ENCODE data around the gene GALNS. TPM values are rescaled to one million over a fixed set of nuclear protein-coding genes. Genes with fewer than 3 reads are reported as not detected.
A peak's percentile ranks its signal among the peaks of the same experiment; 100 is the strongest.

Gene GALNS
- total RNA-seq, 1 experiment from 2014 or later: 29.5 TPM

DNA sequence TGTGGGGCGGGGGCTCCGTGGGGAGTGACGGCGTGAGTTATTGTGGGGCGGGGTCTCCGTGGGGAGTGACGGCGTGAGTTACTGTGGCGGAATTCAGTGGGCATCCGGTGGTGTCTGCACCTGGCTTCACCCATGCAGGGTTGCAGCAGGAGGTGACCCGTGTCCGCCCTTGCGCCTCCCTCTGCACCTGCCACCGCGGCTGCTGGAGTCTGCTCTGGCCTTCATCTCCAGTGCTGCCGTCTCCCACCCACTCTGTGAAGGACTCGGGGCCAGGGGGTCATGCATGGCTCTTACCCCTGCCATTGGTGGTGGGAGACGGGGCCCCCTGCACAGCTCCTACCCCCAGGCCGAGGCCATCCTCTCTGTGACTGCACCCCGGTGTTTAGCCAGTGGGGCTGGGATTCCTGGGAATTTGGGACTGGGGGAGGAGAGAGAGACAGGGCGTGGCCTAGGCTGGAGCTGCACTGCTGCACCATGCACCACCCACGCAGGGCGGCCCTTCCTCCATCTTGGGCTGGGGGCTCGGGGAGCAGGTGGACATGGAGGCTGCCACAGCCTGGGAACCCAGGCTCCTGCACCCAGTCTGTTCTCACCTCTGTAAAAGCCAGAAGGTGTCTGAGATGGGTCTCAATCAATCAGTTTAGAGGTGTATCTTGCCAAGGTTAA, 11.0 kb upstream of the GALNS start (continued):
- TF ChIP-seq, protein P1, sequence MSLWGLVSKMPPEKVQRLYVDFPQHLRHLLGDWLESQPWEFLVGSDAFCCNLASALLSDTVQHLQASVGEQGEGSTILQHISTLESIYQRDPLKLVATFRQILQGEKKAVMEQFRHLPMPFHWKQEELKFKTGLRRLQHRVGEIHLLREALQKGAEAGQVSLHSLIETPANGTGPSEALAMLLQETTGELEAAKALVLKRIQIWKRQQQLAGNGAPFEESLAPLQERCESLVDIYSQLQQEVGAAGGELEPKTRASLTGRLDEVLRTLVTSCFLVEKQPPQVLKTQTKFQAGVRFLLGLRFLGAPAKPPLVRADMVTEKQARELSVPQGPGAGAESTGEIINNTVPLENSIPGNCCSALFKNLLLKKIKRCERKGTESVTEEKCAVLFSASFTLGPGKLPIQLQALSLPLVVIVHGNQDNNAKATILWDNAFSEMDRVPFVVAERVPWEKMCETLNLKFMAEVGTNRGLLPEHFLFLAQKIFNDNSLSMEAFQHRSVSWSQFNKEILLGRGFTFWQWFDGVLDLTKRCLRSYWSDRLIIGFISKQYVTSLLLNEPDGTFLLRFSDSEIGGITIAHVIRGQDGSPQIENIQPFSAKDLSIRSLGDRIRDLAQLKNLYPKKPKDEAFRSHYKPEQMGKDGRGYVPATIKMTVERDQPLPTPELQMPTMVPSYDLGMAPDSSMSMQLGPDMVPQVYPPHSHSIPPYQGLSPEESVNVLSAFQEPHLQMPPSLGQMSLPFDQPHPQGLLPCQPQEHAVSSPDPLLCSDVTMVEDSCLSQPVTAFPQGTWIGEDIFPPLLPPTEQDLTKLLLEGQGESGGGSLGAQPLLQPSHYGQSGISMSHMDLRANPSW (CRISPR knock-in tag; conservative IDR thresholded peaks at IDR 0.05; ENCODE audit: low read depth): no peak
- TF ChIP-seq, protein P2, sequence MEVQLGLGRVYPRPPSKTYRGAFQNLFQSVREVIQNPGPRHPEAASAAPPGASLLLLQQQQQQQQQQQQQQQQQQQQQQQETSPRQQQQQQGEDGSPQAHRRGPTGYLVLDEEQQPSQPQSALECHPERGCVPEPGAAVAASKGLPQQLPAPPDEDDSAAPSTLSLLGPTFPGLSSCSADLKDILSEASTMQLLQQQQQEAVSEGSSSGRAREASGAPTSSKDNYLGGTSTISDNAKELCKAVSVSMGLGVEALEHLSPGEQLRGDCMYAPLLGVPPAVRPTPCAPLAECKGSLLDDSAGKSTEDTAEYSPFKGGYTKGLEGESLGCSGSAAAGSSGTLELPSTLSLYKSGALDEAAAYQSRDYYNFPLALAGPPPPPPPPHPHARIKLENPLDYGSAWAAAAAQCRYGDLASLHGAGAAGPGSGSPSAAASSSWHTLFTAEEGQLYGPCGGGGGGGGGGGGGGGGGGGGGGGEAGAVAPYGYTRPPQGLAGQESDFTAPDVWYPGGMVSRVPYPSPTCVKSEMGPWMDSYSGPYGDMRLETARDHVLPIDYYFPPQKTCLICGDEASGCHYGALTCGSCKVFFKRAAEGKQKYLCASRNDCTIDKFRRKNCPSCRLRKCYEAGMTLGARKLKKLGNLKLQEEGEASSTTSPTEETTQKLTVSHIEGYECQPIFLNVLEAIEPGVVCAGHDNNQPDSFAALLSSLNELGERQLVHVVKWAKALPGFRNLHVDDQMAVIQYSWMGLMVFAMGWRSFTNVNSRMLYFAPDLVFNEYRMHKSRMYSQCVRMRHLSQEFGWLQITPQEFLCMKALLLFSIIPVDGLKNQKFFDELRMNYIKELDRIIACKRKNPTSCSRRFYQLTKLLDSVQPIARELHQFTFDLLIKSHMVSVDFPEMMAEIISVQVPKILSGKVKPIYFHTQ (CRISPR knock-in tag; IDR thresholded peaks at IDR 0.05): no peak
- TF ChIP-seq FOXJ3 (CRISPR knock-in tag; IDR thresholded peaks at IDR 0.05; ENCODE audit: borderline replicate concordance) (no peak), JUN (CRISPR knock-in tag; IDR thresholded peaks at IDR 0.05) (no peak)
- TF ChIP-seq, protein P3, sequence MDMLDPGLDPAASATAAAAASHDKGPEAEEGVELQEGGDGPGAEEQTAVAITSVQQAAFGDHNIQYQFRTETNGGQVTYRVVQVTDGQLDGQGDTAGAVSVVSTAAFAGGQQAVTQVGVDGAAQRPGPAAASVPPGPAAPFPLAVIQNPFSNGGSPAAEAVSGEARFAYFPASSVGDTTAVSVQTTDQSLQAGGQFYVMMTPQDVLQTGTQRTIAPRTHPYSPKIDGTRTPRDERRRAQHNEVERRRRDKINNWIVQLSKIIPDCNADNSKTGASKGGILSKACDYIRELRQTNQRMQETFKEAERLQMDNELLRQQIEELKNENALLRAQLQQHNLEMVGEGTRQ (CRISPR knock-in tag; IDR thresholded peaks at IDR 0.05): no peak
- TF ChIP-seq, protein P4, sequence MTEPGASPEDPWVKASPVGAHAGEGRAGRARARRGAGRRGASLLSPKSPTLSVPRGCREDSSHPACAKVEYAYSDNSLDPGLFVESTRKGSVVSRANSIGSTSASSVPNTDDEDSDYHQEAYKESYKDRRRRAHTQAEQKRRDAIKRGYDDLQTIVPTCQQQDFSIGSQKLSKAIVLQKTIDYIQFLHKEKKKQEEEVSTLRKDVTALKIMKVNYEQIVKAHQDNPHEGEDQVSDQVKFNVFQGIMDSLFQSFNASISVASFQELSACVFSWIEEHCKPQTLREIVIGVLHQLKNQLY (CRISPR knock-in tag; IDR thresholded peaks at IDR 0.05): no peak

DNA sequence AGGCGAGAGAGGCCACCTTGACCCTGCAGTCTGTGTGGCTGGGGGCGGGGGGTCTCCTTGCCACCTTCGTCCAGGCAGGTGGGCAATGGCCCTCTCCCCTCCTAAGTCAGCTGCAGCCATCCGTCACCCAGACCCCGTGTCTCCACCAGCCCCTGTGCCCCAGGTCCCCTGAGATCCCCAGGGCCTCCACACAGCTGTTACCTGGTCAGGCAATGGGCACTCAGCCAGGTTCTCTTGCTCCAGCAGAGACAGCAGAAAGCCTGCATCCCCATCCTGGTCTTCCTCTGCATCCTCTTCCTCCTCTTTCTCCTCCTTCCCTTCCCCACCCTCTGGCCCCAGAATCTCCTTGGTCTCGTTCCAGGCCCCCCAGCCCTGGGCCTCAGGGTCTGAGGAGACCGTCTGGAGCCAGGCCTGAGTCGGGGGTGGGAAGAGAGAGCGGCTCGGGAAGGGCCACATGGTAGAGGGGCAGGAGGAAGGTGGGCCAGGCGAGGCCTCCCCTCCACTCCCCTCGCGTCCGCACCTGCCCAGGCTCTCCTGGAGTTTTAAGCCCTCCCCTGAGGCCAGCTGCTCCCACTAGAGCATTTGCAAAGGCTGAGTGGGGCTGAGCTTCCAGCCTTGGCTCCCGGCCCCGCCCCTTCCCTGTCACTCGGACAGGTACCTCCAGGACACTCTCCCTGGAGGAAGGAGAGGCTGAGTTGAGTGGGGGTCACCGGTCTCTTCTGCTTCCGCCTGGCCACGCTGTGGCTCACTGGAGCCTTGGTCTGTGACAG, 9.6 kb upstream of the GALNS start, which contains the start of gene PABPN1L:
Gene PABPN1L, minus strand, starts transcription at position 510 of the 770 bp plus-strand sequence. Its CDS starts 54 bp downstream, at position 456.
- Mint-ChIP-seq H3K36me3 (0 out of 2 replicates have a peak, but pooled peaks cover under 1% of the 10 kb centered on the region), H3K4me3 (no peak within 1 kb of the TSS), H3K27ac (peak within 1 kb of the TSS; percentile 45; the same call in 1 of the 2 replicates), H3K9me3 (no peaks in the 10 kb centered on the region), H3K27me3 (ENCODE audit: low read depth) (no peaks in the 10 kb centered on the region), H3K4me1 (no peaks in the 10 kb centered on the region)
- TF ChIP-seq ZNF671 (CRISPR knock-in tag; IDR thresholded peaks at IDR 0.05) (no peak), EMX1 (CRISPR knock-in tag; IDR thresholded peaks at IDR 0.05) (no peak), NFE2L1 (CRISPR knock-in tag; IDR thresholded peaks at IDR 0.05) (no peak), ZNF138 (CRISPR knock-in tag; conservative IDR thresholded peaks at IDR 0.05) (no peak), ZNF423 (CRISPR knock-in tag; IDR thresholded peaks at IDR 0.05) (no peak), KAT7 (CRISPR knock-in tag; IDR thresholded peaks at IDR 0.05; ENCODE audit: borderline replicate concordance) (no peak), RELA (CRISPR knock-in tag; IDR thresholded peaks at IDR 0.05; ENCODE audit: borderline replicate concordance) (no peak)
- TF ChIP-seq, protein P5, sequence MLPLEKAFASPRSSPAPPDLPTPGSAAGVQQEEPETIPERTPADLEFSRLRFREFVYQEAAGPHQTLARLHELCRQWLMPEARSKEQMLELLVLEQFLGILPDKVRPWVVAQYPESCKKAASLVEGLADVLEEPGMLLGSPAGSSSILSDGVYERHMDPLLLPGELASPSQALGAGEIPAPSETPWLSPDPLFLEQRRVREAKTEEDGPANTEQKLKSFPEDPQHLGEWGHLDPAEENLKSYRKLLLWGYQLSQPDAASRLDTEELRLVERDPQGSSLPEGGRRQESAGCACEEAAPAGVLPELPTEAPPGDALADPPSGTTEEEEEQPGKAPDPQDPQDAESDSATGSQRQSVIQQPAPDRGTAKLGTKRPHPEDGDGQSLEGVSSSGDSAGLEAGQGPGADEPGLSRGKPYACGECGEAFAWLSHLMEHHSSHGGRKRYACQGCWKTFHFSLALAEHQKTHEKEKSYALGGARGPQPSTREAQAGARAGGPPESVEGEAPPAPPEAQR (CRISPR knock-in tag; IDR thresholded peaks at IDR 0.05): no peak
- TF ChIP-seq, protein P6, sequence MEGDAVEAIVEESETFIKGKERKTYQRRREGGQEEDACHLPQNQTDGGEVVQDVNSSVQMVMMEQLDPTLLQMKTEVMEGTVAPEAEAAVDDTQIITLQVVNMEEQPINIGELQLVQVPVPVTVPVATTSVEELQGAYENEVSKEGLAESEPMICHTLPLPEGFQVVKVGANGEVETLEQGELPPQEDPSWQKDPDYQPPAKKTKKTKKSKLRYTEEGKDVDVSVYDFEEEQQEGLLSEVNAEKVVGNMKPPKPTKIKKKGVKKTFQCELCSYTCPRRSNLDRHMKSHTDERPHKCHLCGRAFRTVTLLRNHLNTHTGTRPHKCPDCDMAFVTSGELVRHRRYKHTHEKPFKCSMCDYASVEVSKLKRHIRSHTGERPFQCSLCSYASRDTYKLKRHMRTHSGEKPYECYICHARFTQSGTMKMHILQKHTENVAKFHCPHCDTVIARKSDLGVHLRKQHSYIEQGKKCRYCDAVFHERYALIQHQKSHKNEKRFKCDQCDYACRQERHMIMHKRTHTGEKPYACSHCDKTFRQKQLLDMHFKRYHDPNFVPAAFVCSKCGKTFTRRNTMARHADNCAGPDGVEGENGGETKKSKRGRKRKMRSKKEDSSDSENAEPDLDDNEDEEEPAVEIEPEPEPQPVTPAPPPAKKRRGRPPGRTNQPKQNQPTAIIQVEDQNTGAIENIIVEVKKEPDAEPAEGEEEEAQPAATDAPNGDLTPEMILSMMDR (IDR thresholded peaks at IDR 0.05): no peak
- TF ChIP-seq, protein P7, sequence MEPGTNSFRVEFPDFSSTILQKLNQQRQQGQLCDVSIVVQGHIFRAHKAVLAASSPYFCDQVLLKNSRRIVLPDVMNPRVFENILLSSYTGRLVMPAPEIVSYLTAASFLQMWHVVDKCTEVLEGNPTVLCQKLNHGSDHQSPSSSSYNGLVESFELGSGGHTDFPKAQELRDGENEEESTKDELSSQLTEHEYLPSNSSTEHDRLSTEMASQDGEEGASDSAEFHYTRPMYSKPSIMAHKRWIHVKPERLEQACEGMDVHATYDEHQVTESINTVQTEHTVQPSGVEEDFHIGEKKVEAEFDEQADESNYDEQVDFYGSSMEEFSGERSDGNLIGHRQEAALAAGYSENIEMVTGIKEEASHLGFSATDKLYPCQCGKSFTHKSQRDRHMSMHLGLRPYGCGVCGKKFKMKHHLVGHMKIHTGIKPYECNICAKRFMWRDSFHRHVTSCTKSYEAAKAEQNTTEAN (CRISPR knock-in tag; IDR thresholded peaks at IDR 0.05): no peak
- TF ChIP-seq, protein P8, sequence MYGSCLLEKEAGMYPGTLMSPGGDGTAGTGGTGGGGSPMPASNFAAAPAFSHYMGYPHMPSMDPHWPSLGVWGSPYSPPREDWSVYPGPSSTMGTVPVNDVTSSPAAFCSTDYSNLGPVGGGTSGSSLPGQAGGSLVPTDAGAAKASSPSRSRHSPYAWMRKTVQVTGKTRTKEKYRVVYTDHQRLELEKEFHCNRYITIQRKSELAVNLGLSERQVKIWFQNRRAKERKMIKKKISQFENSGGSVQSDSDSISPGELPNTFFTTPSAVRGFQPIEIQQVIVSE (CRISPR knock-in tag; IDR thresholded peaks at IDR 0.05; ENCODE audit: borderline replicate concordance): no peak
- no peak for DNase-seq (ENCODE audit: low spot score)
- ATAC-seq: no peak
- ChIA-PET CTCF (interaction anchor here (0.5 to 0.9 kb wide), 2 partner anchors 20 to 129 kb away, joined by 4 to 5 read pairs; no protein-coding TSS in a partner anchor), POLR2A (no interaction called here)
